Muscle of arm (tissue), 14 donors: Measurements from ENCODE around the gene ACAP2. TPM values are rescaled to one million over a fixed set of nuclear protein-coding genes. Genes with fewer than 3 reads are reported as not detected.
A peak's percentile ranks its signal among the peaks of the same experiment; 100 is the strongest.
"Not testable (repeated sequence)": the region's sequence is repeated elsewhere in the genome, so short reads cannot be mapped to it uniquely, and the experiment has no call there.

ENCODE experiments used
- DNase-seq: peaks from one replicate; pipeline ENCODE4 v3.0.0-alpha.2; 2013
- long read RNA-seq, 11 donors: transcript quantifications; one replicate each; lab custom pipeline, GENCODE V29; 2026
- polyA plus RNA-seq, 12 donors: library from polyadenylated mRNA; unstranded; fragments of 120-200 nt; gene quantifications; one replicate each; pipeline ENCODE4 v1.2.1, GENCODE V29; 2013; ENCODE audit not compliant: insufficient read length in 12 of 12

The ACAP2 gene
- 10 to 100 TPM in 11 of 12 donors, not detected in 1; 16.4 to 39.8 (median 24.7) TPM for polyA plus RNA-seq
- long read RNA-seq, donor 1, partial matches to known transcripts, result 7 of 7 reads
- long read RNA-seq, donor 1, other reads (novel, unspliced or antisense), result 0 of 7 reads
- long read RNA-seq, donor 2, full-length matches to known transcripts, result 1 of 1 reads
- long read RNA-seq, donor 2, partial matches to known transcripts, result 0 of 1 reads
- long read RNA-seq, donor 2, other reads (novel, unspliced or antisense), result 0 of 1 reads
- long read RNA-seq, donor 3, full-length matches to known transcripts, result 1 of 1 reads
- long read RNA-seq, donor 3, partial matches to known transcripts, result 0 of 1 reads
- long read RNA-seq, donor 3, other reads (novel, unspliced or antisense), result 0 of 1 reads
- long read RNA-seq, donor 4, result 0 reads
- long read RNA-seq, donor 5, full-length matches to known transcripts, result 4 of 17 reads
- long read RNA-seq, donor 5, partial matches to known transcripts, result 13 of 17 reads
- long read RNA-seq, donor 5, other reads (novel, unspliced or antisense), result 0 of 17 reads
- long read RNA-seq, donor 6, full-length matches to known transcripts, result 1 of 1 reads
- long read RNA-seq, donor 6, partial matches to known transcripts, result 0 of 1 reads
- long read RNA-seq, donor 6, other reads (novel, unspliced or antisense), result 0 of 1 reads
- long read RNA-seq, donor 7, full-length matches to known transcripts, result 1 of 1 reads
- long read RNA-seq, donor 7, partial matches to known transcripts, result 0 of 1 reads
- long read RNA-seq, donor 7, other reads (novel, unspliced or antisense), result 0 of 1 reads
- long read RNA-seq, donor 8, full-length matches to known transcripts, result 7 of 7 reads
- long read RNA-seq, donor 8, partial matches to known transcripts, result 0 of 7 reads
- long read RNA-seq, donor 8, other reads (novel, unspliced or antisense), result 0 of 7 reads
- long read RNA-seq, donor 9, full-length matches to known transcripts, result 1 of 1 reads
- long read RNA-seq, donor 9, partial matches to known transcripts, result 0 of 1 reads
- long read RNA-seq, donor 9, other reads (novel, unspliced or antisense), result 0 of 1 reads
- long read RNA-seq, donor 10, full-length matches to known transcripts, result 2 of 2 reads
- long read RNA-seq, donor 10, partial matches to known transcripts, result 0 of 2 reads
- long read RNA-seq, donor 10, other reads (novel, unspliced or antisense), result 0 of 2 reads
- long read RNA-seq, donor 11, full-length matches to known transcripts, result 3 of 3 reads
- long read RNA-seq, donor 11, partial matches to known transcripts, result 0 of 3 reads
- long read RNA-seq, donor 11, other reads (novel, unspliced or antisense), result 0 of 3 reads

- peak; percentile 99 for DNase-seq
Observed at GRCh38 chr3:195442573-195443390, at the start of gene ACAP2. TSS of gene ACAP2 (minus strand) at chr3:195443020. CDS start at chr3:195442847, 173 bp downstream.

GRCh38 chr3:195475614-195476013 lies 32.8 kb upstream of the ACAP2 start:
- no peak for DNase-seq

GRCh38 chr3:195475116-195475515 lies 32.3 kb upstream of the ACAP2 start:
- DNase-seq, result not testable (repeated sequence)

- DNase-seq, result no peak
Observed at GRCh38 chr3:195468841-195469240, 26.0 kb upstream of the ACAP2 start.

GRCh38 chr3:195468391-195468776 lies 25.6 kb upstream of the ACAP2 start:
- DNase-seq, result no peak

- no peak for DNase-seq
Observed at GRCh38 chr3:195467641-195468390, 25.0 kb upstream of the ACAP2 start.

- DNase-seq, result no peak
Observed at GRCh38 chr3:195466251-195466650, 23.4 kb upstream of the ACAP2 start.

- DNase-seq, result not testable (repeated sequence)
Observed at GRCh38 chr3:195462922-195463321, 20.1 kb upstream of the ACAP2 start.

- no peak for DNase-seq
Observed at GRCh38 chr3:195462308-195462610, 19.4 kb upstream of the ACAP2 start.

- DNase-seq, result no peak
Observed at GRCh38 chr3:195461594-195462307, 18.9 kb upstream of the ACAP2 start.

- no peak for DNase-seq
Observed at GRCh38 chr3:195460091-195460713, 17.4 kb upstream of the ACAP2 start.

GRCh38 chr3:195458316-195458717 lies 15.5 kb upstream of the ACAP2 start:
- no peak for DNase-seq

- no peak for DNase-seq
Observed at GRCh38 chr3:195455789-195456188, 13.0 kb upstream of the ACAP2 start.

GRCh38 chr3:195453236-195453635 lies 10.4 kb upstream of the ACAP2 start:
- no peak for DNase-seq

- no peak for DNase-seq
Observed at GRCh38 chr3:195451373-195452015, 8.7 kb upstream of the ACAP2 start.

- DNase-seq, result peak; percentile 19
Observed at GRCh38 chr3:195450731-195451229, 8.0 kb upstream of the ACAP2 start.

GRCh38 chr3:195448205-195448875 lies 5.5 kb upstream of the ACAP2 start:
- no peak for DNase-seq

- no peak for DNase-seq
Observed at GRCh38 chr3:195447201-195447600, 4.4 kb upstream of the ACAP2 start.
